A549 (cell line): ENCODE data around the gene LLGL2. TPM values are rescaled to one million over a fixed set of nuclear protein-coding genes. Genes with fewer than 3 reads are reported as not detected.
A peak's percentile ranks its signal among the peaks of the same experiment; 100 is the strongest.

Experiments used
- ATOH8 ChIP-seq: fragments of 250-450 bp; sonication (Bioruptor Pico); IDR thresholded peaks from 2 replicates; pipeline ENCODE4 v1.5.0; 2020; ENCODE audit warnings: low read depth, mild to moderate bottlenecking, moderate library complexity
- CBX2 ChIP-seq: fragments of 200-600 bp; sonication (generic); IDR thresholded peaks from 2 replicates; pipeline ENCODE4 v1.6.1; 2016; ENCODE audit warnings: low read depth, mild to moderate bottlenecking, borderline replicate concordance
- CEBPB ChIP-seq, 2 experiments: fragments of >200 bp in 1 of 2; sonication (Bioruptor Twin) in 1 of 2; formaldehyde crosslinking in 1 of 2; IDR thresholded peaks; 2 replicates each; pipeline ENCODE4 v1.6.1; 2012 to 2016
- CHD4 ChIP-seq: fragments of 200-600 bp; sonication (generic); IDR thresholded peaks from 2 replicates; pipeline ENCODE4 v1.6.1; 2016; ENCODE audit warnings: antibody characterized with exemption, mild to moderate bottlenecking, borderline replicate concordance
- EP300 ChIP-seq, 2 experiments: fragments of >200 bp; sonication (Bioruptor Twin); formaldehyde crosslinking; IDR thresholded peaks; 2 replicates in 1 of 2; 3 replicates in 1 of 2; pipeline ENCODE4 v1.6.1; 2016 to 2017
- FOSL2 ChIP-seq, 2 experiments: fragments of 450-650 bp in 1 of 2; fragments of >200 bp in 1 of 2; sonication (Bioruptor Twin) in 1 of 2; formaldehyde crosslinking; IDR thresholded peaks; 2 replicates each; pipeline versions ENCODE4 v1.5.0 to v1.6.1; 2016 to 2020; ENCODE audit warnings: mild to moderate bottlenecking in 1 of 2, moderate library complexity in 1 of 2
- HEYL ChIP-seq: fragments of 250-450 bp; sonication (Bioruptor Pico); IDR thresholded peaks from 2 replicates; pipeline ENCODE4 v1.8.0; 2021; ENCODE audit warnings: mild to moderate bottlenecking, moderate library complexity
- HOXA7 ChIP-seq: fragments of 250-450 bp; sonication (Bioruptor Pico); IDR thresholded peaks from 2 replicates; pipeline ENCODE4 v1.5.0; 2020; ENCODE audit warnings: mild to moderate bottlenecking, moderate library complexity
- JUNB ChIP-seq: fragments of >200 bp; sonication (Bioruptor Twin); formaldehyde crosslinking; IDR thresholded peaks from 2 replicates; pipeline ENCODE4 v1.6.1; 2016
- MAFK ChIP-seq: fragments of 450-650 bp; IDR thresholded peaks from 2 replicates; pipeline ENCODE4 v1.6.1; 2014; ENCODE audit not compliant: partially characterized antibody
- MAX ChIP-seq: IDR thresholded peaks from 2 replicates; pipeline ENCODE4 v1.6.1; 2012
- NPAS2 ChIP-seq: fragments of 250-450 bp; sonication (Bioruptor Pico); IDR thresholded peaks from 2 replicates; pipeline ENCODE4 v1.8.0; 2022; ENCODE audit warnings: mild to moderate bottlenecking, moderate library complexity, borderline replicate concordance
- POLR2AphosphoS2 ChIP-seq: conservative IDR thresholded peaks from 2 replicates; pipeline ENCODE4 v1.6.1; 2012; ENCODE audit warnings: low read length, improper control_type of control experiment, inconsistent platforms
- SMC3 ChIP-seq: fragments of >200 bp; sonication (Bioruptor Twin); formaldehyde crosslinking; IDR thresholded peaks from 3 replicates; pipeline ENCODE4 v1.6.1; 2018; ENCODE audit warnings: inconsistent platforms
- ZC3H11A ChIP-seq: fragments of 450-650 bp; IDR thresholded peaks from 2 replicates; pipeline ENCODE4 v1.6.1; 2014; ENCODE audit warnings: antibody characterized with exemption, mild to moderate bottlenecking
- ZNF302 ChIP-seq: fragments of 250-450 bp; sonication (Bioruptor Pico); IDR thresholded peaks from 2 replicates; pipeline ENCODE4 v1.9.0; 2021; ENCODE audit warnings: inconsistent platforms, mild to moderate bottlenecking, moderate library complexity
- polyA plus RNA-seq, 4 experiments: library from polyadenylated mRNA; depleted of rRNA in 3 of 4; stranded (reverse); fragments of >200 nt; fragmentation: RNase III in 1 of 4; extraction: RNeasy Plus Mini Kit Qiagen cat#74134 plus additional on column Dnase treatment in 1 of 4; gene quantifications; 2 replicates in 3 of 4; 3 replicates in 1 of 4; pipeline ENCODE4 v1.2.3, GENCODE V29; 2011 to 2017
- TF ChIP-seq, protein P1 (sequence below): IDR thresholded peaks from 2 replicates; pipeline ENCODE4 v1.6.1; 2012
- TF ChIP-seq, protein P2 (sequence below): fragments of 250-450 bp; sonication (Bioruptor Pico); IDR thresholded peaks from 2 replicates; pipeline ENCODE4 v1.5.0; 2021; ENCODE audit warnings: mild to moderate bottlenecking, moderate library complexity, borderline replicate concordance
- TF ChIP-seq, protein P3 (sequence below): fragments of 150-350 bp; IDR thresholded peaks from 2 replicates; pipeline ENCODE4 v1.6.1; 2014; ENCODE audit warnings: low read depth, mild to moderate bottlenecking, low read length
- TF ChIP-seq, protein P4 (sequence below): fragments of >200 bp; sonication (Bioruptor Twin); formaldehyde crosslinking; IDR thresholded peaks from 3 replicates; pipeline ENCODE4 v1.5.1; 2016

The LLGL2 gene
- polyA plus RNA-seq, 2 of the 4 experiments (the other 2 are of a cell fraction): 18.9 to 35.0 TPM

GRCh38 chr17:75557075-75557851 lies 31.8 kb downstream of the LLGL2 start (continued):
- TF ChIP-seq, protein P1, sequence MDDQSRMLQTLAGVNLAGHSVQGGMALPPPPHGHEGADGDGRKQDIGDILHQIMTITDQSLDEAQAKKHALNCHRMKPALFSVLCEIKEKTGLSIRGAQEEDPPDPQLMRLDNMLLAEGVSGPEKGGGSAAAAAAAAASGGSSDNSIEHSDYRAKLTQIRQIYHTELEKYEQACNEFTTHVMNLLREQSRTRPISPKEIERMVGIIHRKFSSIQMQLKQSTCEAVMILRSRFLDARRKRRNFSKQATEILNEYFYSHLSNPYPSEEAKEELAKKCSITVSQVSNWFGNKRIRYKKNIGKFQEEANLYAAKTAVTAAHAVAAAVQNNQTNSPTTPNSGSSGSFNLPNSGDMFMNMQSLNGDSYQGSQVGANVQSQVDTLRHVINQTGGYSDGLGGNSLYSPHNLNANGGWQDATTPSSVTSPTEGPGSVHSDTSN: no peak
- TF ChIP-seq, protein P2, sequence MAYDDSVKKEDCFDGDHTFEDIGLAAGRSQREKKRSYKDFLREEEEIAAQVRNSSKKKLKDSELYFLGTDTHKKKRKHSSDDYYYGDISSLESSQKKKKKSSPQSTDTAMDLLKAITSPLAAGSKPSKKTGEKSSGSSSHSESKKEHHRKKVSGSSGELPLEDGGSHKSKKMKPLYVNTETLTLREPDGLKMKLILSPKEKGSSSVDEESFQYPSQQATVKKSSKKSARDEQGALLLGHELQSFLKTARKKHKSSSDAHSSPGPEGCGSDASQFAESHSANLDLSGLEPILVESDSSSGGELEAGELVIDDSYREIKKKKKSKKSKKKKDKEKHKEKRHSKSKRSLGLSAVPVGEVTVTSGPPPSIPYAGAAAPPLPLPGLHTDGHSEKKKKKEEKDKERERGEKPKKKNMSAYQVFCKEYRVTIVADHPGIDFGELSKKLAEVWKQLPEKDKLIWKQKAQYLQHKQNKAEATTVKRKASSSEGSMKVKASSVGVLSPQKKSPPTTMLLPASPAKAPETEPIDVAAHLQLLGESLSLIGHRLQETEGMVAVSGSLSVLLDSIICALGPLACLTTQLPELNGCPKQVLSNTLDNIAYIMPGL (CRISPR knock-in tag): no peak
- TF ChIP-seq HEYL (CRISPR knock-in tag) (no peak), ATOH8 (CRISPR knock-in tag) (no peak), HOXA7 (CRISPR knock-in tag) (no peak), NPAS2 (no peak), ZNF302 (no peak), FOSL2 (IDR thresholded peaks at IDR 0.05) (no peak; the same call in none of the 2 replicates), FOSL2 (CRISPR knock-in tag; IDR thresholded peaks at IDR 0.05) (peak; percentile 89), MAX (no peak; the same call in none of the 2 replicates), CEBPB (IDR thresholded peaks at IDR 0.05) (no peak), POLR2AphosphoS2 (no peak), SMC3 (peak; percentile 36; the same call in 2 of the 3 replicates), JUNB (0 out of 2 replicates have a peak, but pooled peaks have one; percentile 18), CHD4 (no peak), MAFK (no peak), ZC3H11A (no peak), CBX2 (no peak), EP300 (IDR thresholded peaks at IDR 0.05) (peak in 1 of 2 experiments; percentile 58; a peak in 2 of 5 replicates)
- TF ChIP-seq, protein P3, sequence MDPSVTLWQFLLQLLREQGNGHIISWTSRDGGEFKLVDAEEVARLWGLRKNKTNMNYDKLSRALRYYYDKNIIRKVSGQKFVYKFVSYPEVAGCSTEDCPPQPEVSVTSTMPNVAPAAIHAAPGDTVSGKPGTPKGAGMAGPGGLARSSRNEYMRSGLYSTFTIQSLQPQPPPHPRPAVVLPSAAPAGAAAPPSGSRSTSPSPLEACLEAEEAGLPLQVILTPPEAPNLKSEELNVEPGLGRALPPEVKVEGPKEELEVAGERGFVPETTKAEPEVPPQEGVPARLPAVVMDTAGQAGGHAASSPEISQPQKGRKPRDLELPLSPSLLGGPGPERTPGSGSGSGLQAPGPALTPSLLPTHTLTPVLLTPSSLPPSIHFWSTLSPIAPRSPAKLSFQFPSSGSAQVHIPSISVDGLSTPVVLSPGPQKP: no peak
- TF ChIP-seq, protein P4, sequence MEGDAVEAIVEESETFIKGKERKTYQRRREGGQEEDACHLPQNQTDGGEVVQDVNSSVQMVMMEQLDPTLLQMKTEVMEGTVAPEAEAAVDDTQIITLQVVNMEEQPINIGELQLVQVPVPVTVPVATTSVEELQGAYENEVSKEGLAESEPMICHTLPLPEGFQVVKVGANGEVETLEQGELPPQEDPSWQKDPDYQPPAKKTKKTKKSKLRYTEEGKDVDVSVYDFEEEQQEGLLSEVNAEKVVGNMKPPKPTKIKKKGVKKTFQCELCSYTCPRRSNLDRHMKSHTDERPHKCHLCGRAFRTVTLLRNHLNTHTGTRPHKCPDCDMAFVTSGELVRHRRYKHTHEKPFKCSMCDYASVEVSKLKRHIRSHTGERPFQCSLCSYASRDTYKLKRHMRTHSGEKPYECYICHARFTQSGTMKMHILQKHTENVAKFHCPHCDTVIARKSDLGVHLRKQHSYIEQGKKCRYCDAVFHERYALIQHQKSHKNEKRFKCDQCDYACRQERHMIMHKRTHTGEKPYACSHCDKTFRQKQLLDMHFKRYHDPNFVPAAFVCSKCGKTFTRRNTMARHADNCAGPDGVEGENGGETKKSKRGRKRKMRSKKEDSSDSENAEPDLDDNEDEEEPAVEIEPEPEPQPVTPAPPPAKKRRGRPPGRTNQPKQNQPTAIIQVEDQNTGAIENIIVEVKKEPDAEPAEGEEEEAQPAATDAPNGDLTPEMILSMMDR: 0 out of 3 replicates have a peak, but pooled peaks have one; percentile 8
